DND-41 (cell line): ENCODE measurements around the gene SCAPER.

Experiments
- CTCF ChIP-seq: IDR thresholded peaks from 2 replicates; pipeline ENCODE4 v1.5.1; 2012; ENCODE audit warnings: borderline replicate concordance, low read length, moderate library complexity, mild to moderate bottlenecking; ENCODE audit not compliant: poor library complexity, severe bottlenecking; ENCODE audit errors: extremely low read depth
- EZH2 ChIP-seq: IDR thresholded peaks from 3 replicates; pipeline ENCODE4 v1.6.1; 2012; ENCODE audit warnings: borderline replicate concordance, low read depth, mild to moderate bottlenecking, moderate library complexity, low read length, inconsistent platforms; ENCODE audit not compliant: severe bottlenecking

- TF ChIP-seq CTCF: no peak
- TF ChIP-seq EZH2: no peak
These were observed 557.6 kb downstream of the SCAPER start for GRCh38 chr15:76347482-76348055.
